ENCODE results near the gene MGST2.

DNA sequence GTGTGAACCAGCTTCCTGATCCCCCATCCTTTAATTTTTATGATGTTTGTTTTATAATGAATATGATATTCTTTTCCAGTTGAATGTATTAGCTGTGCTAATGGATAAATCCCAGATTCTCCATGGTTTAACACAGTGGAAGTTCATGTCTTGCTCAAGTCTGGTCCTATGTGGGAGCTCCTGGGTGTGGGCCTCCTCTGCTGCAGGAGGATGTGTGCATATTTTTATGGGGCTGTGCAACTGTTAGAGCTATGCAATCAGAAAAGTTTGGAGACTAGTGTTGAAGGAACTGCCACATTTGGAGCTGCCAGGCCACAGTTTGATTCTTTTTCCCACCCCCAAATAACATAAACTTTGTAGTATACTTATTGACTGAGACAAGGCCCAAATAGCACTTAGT is 24.8 kb downstream of the MGST2 start:
- no peak for TF ChIP-seq GLIS3 (CRISPR knock-in tag; IDR thresholded peaks at IDR 0.05)
- TF ChIP-seq ZNF565 (CRISPR knock-in tag; conservative IDR thresholded peaks at IDR 0.05; ENCODE audit: low read depth), result no peak
- no peak for TF ChIP-seq POU6F1 (CRISPR knock-in tag; IDR thresholded peaks at IDR 0.05; ENCODE audit: borderline replicate concordance, low read depth)
- TF ChIP-seq TCF4 (CRISPR knock-in tag; IDR thresholded peaks at IDR 0.05; ENCODE audit: borderline replicate concordance), result no peak
- no peak for TF ChIP-seq ESRRG (CRISPR knock-in tag; IDR thresholded peaks at IDR 0.05)
- no peak for TF ChIP-seq ARNTL (CRISPR knock-in tag; IDR thresholded peaks at IDR 0.05; ENCODE audit: borderline replicate concordance, low read depth)

Measured in SK-N-SH treated with all-trans-retinoic acid at 6 μM for 48 hours (cell line).